ENCODE results near the gene GPX5. TPM values are rescaled to one million over a fixed set of nuclear protein-coding genes. Genes with fewer than 3 reads are reported as not detected.

GPX5 gene
- total RNA-seq, 2 experiments from 2014 or later, result 0.09 TPM; not detected in 1

- POLR2A ChIA-PET, result no interaction called here
- no peaks in the 10 kb centered on the region for H4K20me1 ChIP-seq (ENCODE audit: insufficient read depth, low read length)
- BruUV-seq (replicated peaks), result no TSS peak
- no peak overlapping the region for H3K4me2 ChIP-seq (ENCODE audit: low read length)
- no peaks in the 10 kb centered on the region for H3K9me3 ChIP-seq (ENCODE audit: low read length)
- H3K9me2 ChIP-seq (ENCODE audit: insufficient read depth, low read length), result no peaks in the 10 kb centered on the region
- no peaks in the 10 kb centered on the region for H3K36me3 ChIP-seq (ENCODE audit: insufficient read depth, low read length)
- H3K4me1 ChIP-seq (ENCODE audit: insufficient read depth, low read length, poor library complexity, severe bottlenecking), result no peaks in the 10 kb centered on the region
- H2AFZ ChIP-seq (ENCODE audit: low read length), result no peak overlapping the region
- no peak overlapping the region for H3K4me3 ChIP-seq (ENCODE audit: low read depth, low read length, poor library complexity, severe bottlenecking)
- H3K79me2 ChIP-seq (ENCODE audit: insufficient read depth, low read depth, low read length), result no peaks in the 10 kb centered on the region
- CTCF ChIA-PET (ENCODE audit: unreplicated experiment), result no interaction called here
- no peak overlapping the region for H3K27ac ChIP-seq (ENCODE audit: low read depth, low read length, poor library complexity, severe bottlenecking)
- DNase-seq (ENCODE audit: low spot score), result no peak
- intact Hi-C loops (cut with micrococcal nuclease; ENCODE audit: unreplicated experiment), result no loop called here
- TF ChIP-seq EZH2phosphoT487 (IDR thresholded peaks at IDR 0.05; ENCODE audit: borderline replicate concordance, low read depth, low read length) (no peak), CTCF (conservative IDR thresholded peaks at IDR 0.05; ENCODE audit: low read length) (no peak)
These were observed 8.6 kb downstream of the GPX5 start for GRCh38 chr6:28534306-28534705.

GRCh38 chr6:28534875-28535274, 9.2 kb downstream of the GPX5 start:
- intact Hi-C loops (cut with micrococcal nuclease; ENCODE audit: unreplicated experiment), result no loop called here
- no TSS peak for BruUV-seq (replicated peaks)
- H4K20me1 ChIP-seq (ENCODE audit: insufficient read depth, low read length), result no peaks in the 10 kb centered on the region
- no peaks in the 10 kb centered on the region for H3K9me2 ChIP-seq (ENCODE audit: insufficient read depth, low read length)
- CTCF ChIA-PET (ENCODE audit: unreplicated experiment), result no interaction called here
- H3K27ac ChIP-seq (ENCODE audit: low read depth, low read length, poor library complexity, severe bottlenecking), result no peak overlapping the region
- no peaks in the 10 kb centered on the region for H3K9me3 ChIP-seq (ENCODE audit: low read length)
- TF ChIP-seq EZH2phosphoT487 (IDR thresholded peaks at IDR 0.05; ENCODE audit: borderline replicate concordance, low read depth, low read length), result no peak
- no peak for TF ChIP-seq CTCF (conservative IDR thresholded peaks at IDR 0.05; ENCODE audit: low read length)
- H3K4me3 ChIP-seq (ENCODE audit: low read depth, low read length, poor library complexity, severe bottlenecking), result no peak overlapping the region
- H3K36me3 ChIP-seq (ENCODE audit: insufficient read depth, low read length), result no peaks in the 10 kb centered on the region
- H3K79me2 ChIP-seq (ENCODE audit: insufficient read depth, low read depth, low read length), result no peaks in the 10 kb centered on the region
- no peak for DNase-seq (ENCODE audit: low spot score)
- no peak overlapping the region for H2AFZ ChIP-seq (ENCODE audit: low read length)
- no peaks in the 10 kb centered on the region for H3K4me1 ChIP-seq (ENCODE audit: insufficient read depth, low read length, poor library complexity, severe bottlenecking)
- H3K4me2 ChIP-seq (ENCODE audit: low read length), result no peak overlapping the region
- POLR2A ChIA-PET, result no interaction called here

GRCh38 chr6:28537065-28537464, 11.4 kb downstream of the GPX5 start:
- Histone ChIP-seq H3K9me3 (ENCODE audit: low read length) (no peaks in the 10 kb centered on the region), H3K4me3 (ENCODE audit: low read depth, low read length, poor library complexity, severe bottlenecking) (peak overlapping the region; percentile 28), H3K4me1 (ENCODE audit: insufficient read depth, low read length, poor library complexity, severe bottlenecking) (no peaks in the 10 kb centered on the region), H4K20me1 (ENCODE audit: insufficient read depth, low read length) (no peaks in the 10 kb centered on the region), H3K4me2 (ENCODE audit: low read length) (peak overlapping the region; percentile 20; the same call in 1 of the 2 replicates), H3K9me2 (ENCODE audit: insufficient read depth, low read length) (no peaks in the 10 kb centered on the region), H3K27ac (ENCODE audit: low read depth, low read length, poor library complexity, severe bottlenecking) (no peak overlapping the region), H3K36me3 (ENCODE audit: insufficient read depth, low read length) (no peaks in the 10 kb centered on the region), H2AFZ (ENCODE audit: low read length) (0 out of 2 replicates have a peak overlapping the region, but pooled peaks have one; percentile 31), H3K79me2 (ENCODE audit: insufficient read depth, low read depth, low read length) (no peaks in the 10 kb centered on the region)
- TF ChIP-seq CTCF (conservative IDR thresholded peaks at IDR 0.05; ENCODE audit: low read length) (no peak), EZH2phosphoT487 (IDR thresholded peaks at IDR 0.05; ENCODE audit: borderline replicate concordance, low read depth, low read length) (no peak)
- ChIA-PET CTCF (ENCODE audit: unreplicated experiment) (no interaction called here), POLR2A (no interaction called here)
- no peak for DNase-seq (ENCODE audit: low spot score)
- no TSS peak for BruUV-seq (replicated peaks)
- intact Hi-C loops (cut with micrococcal nuclease; ENCODE audit: unreplicated experiment), result no loop called here

Measured in OCI-LY7 (cell line).